ENCODE data around the gene PHYHIPL. TPM values are rescaled to one million over a fixed set of nuclear protein-coding genes. Genes with fewer than 3 reads are reported as not detected.

Gene PHYHIPL
- total and polyA plus RNA-seq, 9 donors: 0.11 to 3.7 (median 0.55) TPM; not detected in 2

GRCh38 chr10:59242991-59243390 lies 66.5 kb downstream of the PHYHIPL start:
- TF ChIP-seq POLR2A (IDR thresholded peaks at IDR 0.05): no peak
- TF ChIP-seq CTCF (IDR thresholded peaks at IDR 0.05): no peak
- no peak for TF ChIP-seq EP300 (IDR thresholded peaks at IDR 0.05)
- no peaks in the 10 kb centered on the region for H3K27me3 ChIP-seq
- no peaks in the 10 kb centered on the region for H3K4me1 ChIP-seq (ENCODE audit: insufficient read depth)
- H3K27ac ChIP-seq: no peak overlapping the region
- DNase-seq: no peak
- no peaks in the 10 kb centered on the region for H3K9me3 ChIP-seq
- H3K36me3 ChIP-seq: no peaks in the 10 kb centered on the region
- WGBS, 3 donors: 96 to 98% (median 97%) methylated on average over 3 of the region's 3 CpGs
- intact Hi-C loops (cut with DNase I): loop anchor here in 3 of 4 donors (5.0 to 10.0 kb wide), 3 partner anchors 332 to 339 kb away; no protein-coding TSS in a partner anchor
- no peak overlapping the region for H3K4me3 ChIP-seq

- no peaks in the 10 kb centered on the region for H3K36me3 ChIP-seq
- no peaks in the 10 kb centered on the region for H3K9me3 ChIP-seq
- no peak overlapping the region for H3K27ac ChIP-seq
- 98 to 99% (median 98%) methylated on average over 2 of the region's 2 CpGs for WGBS, 3 donors
- DNase-seq: no peak
- no peak for TF ChIP-seq POLR2A (IDR thresholded peaks at IDR 0.05)
- H3K27me3 ChIP-seq: no peaks in the 10 kb centered on the region
- H3K4me1 ChIP-seq (ENCODE audit: insufficient read depth): no peaks in the 10 kb centered on the region
- H3K4me3 ChIP-seq: no peak overlapping the region
- intact Hi-C loops (cut with DNase I): loop anchor here in 3 of 4 donors (5.0 to 10.0 kb wide), 3 partner anchors 331 to 339 kb away; no protein-coding TSS in a partner anchor
Observed at GRCh38 chr10:59243611-59244195, 67.3 kb downstream of the PHYHIPL start.

GRCh38 chr10:59244871-59245270 lies 68.4 kb downstream of the PHYHIPL start:
- no peaks in the 10 kb centered on the region for H3K9me3 ChIP-seq
- no peaks in the 10 kb centered on the region for H3K36me3 ChIP-seq
- intact Hi-C loops (cut with DNase I): loop anchor here in 3 of 4 donors (5.0 to 10.0 kb wide), 3 partner anchors 330 to 337 kb away; no protein-coding TSS in a partner anchor

GRCh38 chr10:59245686-59246085 lies 69.2 kb downstream of the PHYHIPL start:
- no peak for DNase-seq
- intact Hi-C loops (cut with DNase I): loop anchor here in 1 of 4 donors (10.0 kb wide), 1 partner anchor 329 kb away; no protein-coding TSS in a partner anchor
- Histone ChIP-seq H3K27ac (no peak overlapping the region), H3K27me3 (no peaks in the 10 kb centered on the region), H3K36me3 (no peaks in the 10 kb centered on the region), H3K4me1 (ENCODE audit: insufficient read depth) (no peaks in the 10 kb centered on the region), H3K9me3 (no peaks in the 10 kb centered on the region), H3K4me3 (no peak overlapping the region)
- TF ChIP-seq EP300 (IDR thresholded peaks at IDR 0.05): no peak
- TF ChIP-seq CTCF (IDR thresholded peaks at IDR 0.05): no peak
- TF ChIP-seq POLR2A (IDR thresholded peaks at IDR 0.05): no peak
- 88 to 94% (median 88%) methylated on average over 1 of the region's 1 CpG for WGBS, 3 donors

More at GRCh38 chr10:59244871-59245270, 68.4 kb downstream of the PHYHIPL start:
- no peak for DNase-seq
- TF ChIP-seq CTCF (IDR thresholded peaks at IDR 0.05) (no peak), EP300 (IDR thresholded peaks at IDR 0.05) (no peak), POLR2A (IDR thresholded peaks at IDR 0.05) (no peak)
- H3K27me3 ChIP-seq: no peaks in the 10 kb centered on the region
- no peaks in the 10 kb centered on the region for H3K4me1 ChIP-seq (ENCODE audit: insufficient read depth)
- no peak overlapping the region for H3K4me3 ChIP-seq
- WGBS, 3 donors: 93 to 100% (median 99%) methylated on average over 1 of the region's 1 CpG
- H3K27ac ChIP-seq: no peak overlapping the region

- Histone ChIP-seq H3K36me3 (no peaks in the 10 kb centered on the region), H3K9me3 (no peaks in the 10 kb centered on the region)
Observed at GRCh38 chr10:59252491-59252890, 76.0 kb downstream of the PHYHIPL start.

More at GRCh38 chr10:59252491-59252890, 76.0 kb downstream of the PHYHIPL start:
- Histone ChIP-seq H3K27me3 (no peaks in the 10 kb centered on the region), H3K4me1 (ENCODE audit: insufficient read depth) (no peaks in the 10 kb centered on the region), H3K27ac (no peak overlapping the region), H3K4me3 (no peak overlapping the region)
- no peak for DNase-seq
- intact Hi-C loops (cut with DNase I): no loop called here
- TF ChIP-seq POLR2A (IDR thresholded peaks at IDR 0.05) (no peak), CTCF (IDR thresholded peaks at IDR 0.05) (no peak), EP300 (IDR thresholded peaks at IDR 0.05) (no peak)
